Neural cell (in vitro differentiated cells): Measurements from ENCODE around the gene BCAT1. TPM values are rescaled to one million over a fixed set of nuclear protein-coding genes. Genes with fewer than 3 reads are reported as not detected.
"Not testable (repeated sequence)": the region's sequence is repeated elsewhere in the genome, so short reads cannot be mapped to it uniquely, and the experiment has no call there.

ENCODE experiments used
- H2AFZ ChIP-seq: fragments of 200-600, 300-800 bp; sonication (generic), shearing (Covaris generic); 2 replicates; pipeline ENCODE4 v1.6.0; 2014; ENCODE audit warnings: low read depth, mild to moderate bottlenecking, antibody characterized with exemption, low read length, moderate library complexity
- H3F3A ChIP-seq: fragments of 200-600 bp; shearing (Covaris generic); 2 replicates; pipeline ENCODE4 v1.6.1; 2016; ENCODE audit warnings: mild to moderate bottlenecking, moderate library complexity, mixed read lengths, antibody characterized with exemption, low read length; ENCODE audit not compliant: insufficient read depth, poor library complexity, severe bottlenecking
- H3K27ac ChIP-seq: fragments of 200-600, 300-800 bp; sonication (generic), shearing (Covaris generic); 2 replicates; pipeline ENCODE4 v1.5.1; 2014; ENCODE audit warnings: mild to moderate bottlenecking, low read length, moderate library complexity
- H3K27me3 ChIP-seq: fragments of 300-800, 200-600 bp; sonication (generic), shearing (Covaris generic); 2 replicates; pipeline ENCODE4 v1.6.0; 2014; ENCODE audit warnings: mild to moderate bottlenecking, low read depth, low read length, moderate library complexity; ENCODE audit not compliant: insufficient read depth
- H3K36me3 ChIP-seq: fragments of 300-800, 200-600 bp; sonication (generic), shearing (Covaris generic); 2 replicates; pipeline ENCODE4 v1.5.1; 2014; ENCODE audit warnings: mild to moderate bottlenecking, antibody characterized with exemption, low read length, moderate library complexity; ENCODE audit not compliant: insufficient read depth
- H3K4me2 ChIP-seq: fragments of 300-800, 200-600 bp; sonication (generic), shearing (Covaris generic); 2 replicates; pipeline ENCODE4 v1.6.0; 2014; ENCODE audit warnings: mild to moderate bottlenecking, low read length
- H3K4me3 ChIP-seq: fragments of 300-800, 200-600 bp; sonication (generic), shearing (Covaris generic); 2 replicates; pipeline ENCODE4 v1.5.1; 2014; ENCODE audit warnings: mild to moderate bottlenecking, low read length, moderate library complexity
- H3K79me2 ChIP-seq: fragments of 200-600 bp; shearing (Covaris generic); replicated peaks from 2 replicates; pipeline ENCODE4 v1.6.0; 2014; ENCODE audit warnings: mild to moderate bottlenecking, low read length, moderate library complexity; ENCODE audit not compliant: insufficient read depth
- H3K9ac ChIP-seq: fragments of 300-800, 200-600 bp; sonication (generic), shearing (Covaris generic); 2 replicates; pipeline ENCODE4 v1.6.1; 2016; ENCODE audit warnings: mild to moderate bottlenecking, low read length, mixed read lengths
- H3K9me2 ChIP-seq: fragments of 200-600 bp; shearing (Covaris generic); 2 replicates; pipeline ENCODE4 v1.6.1; 2016; ENCODE audit warnings: mild to moderate bottlenecking, low read length, mixed read lengths; ENCODE audit not compliant: insufficient read depth
- H3K9me3 ChIP-seq: fragments of 200-600, 300-800 bp; sonication (generic), shearing (Covaris generic); 2 replicates; pipeline ENCODE4 v1.6.1; 2016; ENCODE audit warnings: mild to moderate bottlenecking, mixed run types, low read length, moderate library complexity, mixed read lengths
- H4K20me1 ChIP-seq: fragments of 200-600 bp; shearing (Covaris generic); 2 replicates; pipeline ENCODE4 v1.6.1; 2016; ENCODE audit warnings: mild to moderate bottlenecking, mixed run types; ENCODE audit not compliant: insufficient read depth
- CTCF ChIP-seq: fragments of 450-650 bp; IDR thresholded peaks from 2 replicates; pipeline ENCODE4 v1.5.1; 2014; ENCODE audit warnings: antibody characterized with exemption, mild to moderate bottlenecking, moderate library complexity; ENCODE audit not compliant: poor library complexity, severe bottlenecking
- EP300 ChIP-seq: fragments of 450-650 bp; conservative IDR thresholded peaks from 2 replicates; pipeline ENCODE4 v1.6.1; 2014; ENCODE audit warnings: antibody characterized with exemption, mild to moderate bottlenecking, moderate library complexity; ENCODE audit not compliant: poor library complexity, severe bottlenecking
- EZH2 ChIP-seq: fragments of 200-600, 300-800 bp; shearing (Covaris generic), sonication (generic); IDR thresholded peaks from 2 replicates; pipeline ENCODE4 v1.6.1; 2014; ENCODE audit warnings: antibody characterized with exemption, low read length, borderline replicate concordance, mild to moderate bottlenecking; ENCODE audit not compliant: insufficient read depth, poor library complexity, severe bottlenecking
- MXI1 ChIP-seq: fragments of 450-650 bp; conservative IDR thresholded peaks from 2 replicates; pipeline ENCODE4 v1.6.1; 2014; ENCODE audit warnings: antibody characterized with exemption, mild to moderate bottlenecking; ENCODE audit not compliant: poor library complexity, severe bottlenecking
- POLR2AphosphoS5 ChIP-seq: IDR thresholded peaks from 2 replicates; pipeline ENCODE4 v1.6.1; 2012
- RAD21 ChIP-seq: fragments of 450-650 bp; conservative IDR thresholded peaks from 2 replicates; pipeline ENCODE4 v1.6.1; 2014; ENCODE audit warnings: antibody characterized with exemption, mild to moderate bottlenecking, moderate library complexity
- REST ChIP-seq: IDR thresholded peaks from 2 replicates; pipeline ENCODE4 v1.6.1; 2012; ENCODE audit warnings: borderline replicate concordance
- SMC3 ChIP-seq: fragments of 450-650 bp; conservative IDR thresholded peaks from 2 replicates; pipeline ENCODE4 v1.6.1; 2014; ENCODE audit warnings: antibody characterized with exemption, mild to moderate bottlenecking, moderate library complexity; ENCODE audit not compliant: poor library complexity
- TAF1 ChIP-seq: IDR thresholded peaks from 2 replicates; pipeline ENCODE4 v1.6.1; 2012; ENCODE audit warnings: low read depth
- polyA plus RNA-seq: library from polyadenylated mRNA; depleted of rRNA; stranded (reverse); fragments of >200 nt; gene quantifications from 2 replicates; pipeline ENCODE4 v1.2.3, GENCODE V29; 2014

BCAT1 gene
- polyA plus RNA-seq, 1 donor from 2014 or later = 31.3 TPM

GRCh38 chr12:24872211-24872610 lies 76.7 kb downstream of the BCAT1 start:
- TF ChIP-seq CTCF (no peak), SMC3 (no peak), REST (no peak), EZH2 (no peak), MXI1 (no peak), RAD21 (no peak), EP300 (no peak), TAF1 (no peak), POLR2AphosphoS5 (no peak)
- H3K9me3 ChIP-seq = no peaks in the 10 kb centered on the region
- peaks cover 7% of the 10 kb centered on the region for H3K36me3 ChIP-seq
- H3K4me3 ChIP-seq = no peak overlapping the region
- H3K9me2 ChIP-seq = no peaks in the 10 kb centered on the region
- H3K79me2 ChIP-seq = no peaks in the 10 kb centered on the region
- H3K4me2 ChIP-seq = no peak overlapping the region
- H4K20me1 ChIP-seq = no peaks in the 10 kb centered on the region
- no peaks in the 10 kb centered on the region for H3K27me3 ChIP-seq
- H3K9ac ChIP-seq = no peak overlapping the region
- no peaks in the 10 kb centered on the region for H3F3A ChIP-seq
- no peak overlapping the region for H2AFZ ChIP-seq
- H3K27ac ChIP-seq = no peak overlapping the region

- H3F3A ChIP-seq, H3K27ac ChIP-seq, H3K9me3 ChIP-seq, H3K4me3 ChIP-seq, H3K27me3 ChIP-seq, H3K4me2 ChIP-seq, H4K20me1 ChIP-seq, H3K9ac ChIP-seq, H3K79me2 ChIP-seq, H3K9me2 ChIP-seq, H2AFZ ChIP-seq: not testable (repeated sequence)
- H3K36me3 ChIP-seq = peaks cover 12% of the 10 kb centered on the region
Observed at GRCh38 chr12:24866139-24866538, 82.8 kb downstream of the BCAT1 start.

GRCh38 chr12:24864796-24865125 lies 84.1 kb downstream of the BCAT1 start:
- H3K9me3 ChIP-seq = peaks cover 8% of the 10 kb centered on the region
- H3K9ac ChIP-seq = no peak overlapping the region
- no peaks in the 10 kb centered on the region for H3K9me2 ChIP-seq
- no peaks in the 10 kb centered on the region for H3K27me3 ChIP-seq
- H3K79me2 ChIP-seq = no peaks in the 10 kb centered on the region
- H3K4me3 ChIP-seq = no peak overlapping the region
- H2AFZ ChIP-seq = no peak overlapping the region
- TF ChIP-seq TAF1 = no peak
- no peak for TF ChIP-seq MXI1
- TF ChIP-seq POLR2AphosphoS5 = no peak
- TF ChIP-seq SMC3 = no peak
- no peak for TF ChIP-seq RAD21
- no peak for TF ChIP-seq CTCF
- TF ChIP-seq REST = no peak
- no peak for TF ChIP-seq EP300
- TF ChIP-seq EZH2 = no peak
- no peak overlapping the region for H3K4me2 ChIP-seq
- H3F3A ChIP-seq = no peaks in the 10 kb centered on the region
- no peak overlapping the region for H3K27ac ChIP-seq
- peaks cover 15% of the 10 kb centered on the region for H3K36me3 ChIP-seq
- no peaks in the 10 kb centered on the region for H4K20me1 ChIP-seq
